Stimulated activated naive CD8-positive, alpha-beta T cell treated with anti-CD3 and anti-CD28 coated beads, Interleukin-15, Interleukin-2, amounts not matched to agents 100 U/mL and 50 U/mL, for 24 hours (primary cell): ENCODE results near the gene LEPR.

Experiments used
- ATAC-seq: fragments of 150-1000 bp; cut with Tn5 transposase; one replicate; pipeline ENCODE4 v1.10.0; 2021
- DNase-seq: peaks from one replicate; pipeline ENCODE4 v3.0.0; 2021

Gene LEPR

GRCh38 chr1:65409816-65410326 lies 10.6 kb upstream of the LEPR start:
- ATAC-seq (no peak), DNase-seq (no peak)

- DNase-seq, result no peak
- ATAC-seq, result peak; percentile 61
Observed at GRCh38 chr1:65412256-65412983, 8.0 kb upstream of the LEPR start.

GRCh38 chr1:65412984-65413375 lies 7.5 kb upstream of the LEPR start:
- ATAC-seq (no peak), DNase-seq (no peak)

GRCh38 chr1:65414538-65414937 lies 5.9 kb upstream of the LEPR start:
- DNase-seq (no peak), ATAC-seq (no peak)

- DNase-seq (no peak), ATAC-seq (no peak)
Observed at GRCh38 chr1:65416767-65417166, 3.7 kb upstream of the LEPR start.

GRCh38 chr1:65417729-65418128 lies 2.7 kb upstream of the LEPR start:
- no peak for DNase-seq
- ATAC-seq, result no peak

- DNase-seq, result no peak
- no peak for ATAC-seq
Observed at GRCh38 chr1:65418522-65419185, 1.8 kb upstream of the LEPR start.

GRCh38 chr1:65419681-65420589 lies 533 bp upstream of the LEPR start:
- DNase-seq, result peak; percentile 98
- peak; percentile 96 for ATAC-seq

- DNase-seq (no peak), ATAC-seq (no peak)
Observed at GRCh38 chr1:65421351-65422025, 1.0 kb downstream of the LEPR start.

- DNase-seq, result no peak
Observed at GRCh38 chr1:65422241-65423203, 2.1 kb downstream of the LEPR start.

GRCh38 chr1:65423884-65424572 lies 3.6 kb downstream of the LEPR start:
- no peak for ATAC-seq
- no peak for DNase-seq

More at GRCh38 chr1:65422241-65423203, 2.1 kb downstream of the LEPR start:
- no peak for ATAC-seq

- no peak for ATAC-seq
- no peak for DNase-seq
Observed at GRCh38 chr1:65424573-65424889, 4.1 kb downstream of the LEPR start.

GRCh38 chr1:65425006-65425405 lies 4.5 kb downstream of the LEPR start:
- ATAC-seq (no peak), DNase-seq (no peak)

GRCh38 chr1:65425697-65426096 lies 5.2 kb downstream of the LEPR start:
- no peak for ATAC-seq
- no peak for DNase-seq

- no peak for ATAC-seq
- no peak for DNase-seq
Observed at GRCh38 chr1:65429078-65429477, 8.6 kb downstream of the LEPR start.

- DNase-seq, result no peak
- ATAC-seq, result no peak
Observed at GRCh38 chr1:65429806-65430205, 9.3 kb downstream of the LEPR start.

GRCh38 chr1:65431111-65431705 lies 10.7 kb downstream of the LEPR start:
- DNase-seq (no peak), ATAC-seq (no peak)

- DNase-seq, result no peak
- ATAC-seq, result no peak
Observed at GRCh38 chr1:65432918-65433317, 12.4 kb downstream of the LEPR start.

- DNase-seq (no peak), ATAC-seq (no peak)
Observed at GRCh38 chr1:65434255-65434654, 13.8 kb downstream of the LEPR start.

- no peak for ATAC-seq
- DNase-seq, result no peak
Observed at GRCh38 chr1:65434760-65435159, 14.3 kb downstream of the LEPR start.
